Measurements from ENCODE around the gene COL20A1.
"Not testable (repeated sequence)": the region's sequence is repeated elsewhere in the genome, so short reads cannot be mapped to it uniquely, and the experiment has no call there.

DNA sequence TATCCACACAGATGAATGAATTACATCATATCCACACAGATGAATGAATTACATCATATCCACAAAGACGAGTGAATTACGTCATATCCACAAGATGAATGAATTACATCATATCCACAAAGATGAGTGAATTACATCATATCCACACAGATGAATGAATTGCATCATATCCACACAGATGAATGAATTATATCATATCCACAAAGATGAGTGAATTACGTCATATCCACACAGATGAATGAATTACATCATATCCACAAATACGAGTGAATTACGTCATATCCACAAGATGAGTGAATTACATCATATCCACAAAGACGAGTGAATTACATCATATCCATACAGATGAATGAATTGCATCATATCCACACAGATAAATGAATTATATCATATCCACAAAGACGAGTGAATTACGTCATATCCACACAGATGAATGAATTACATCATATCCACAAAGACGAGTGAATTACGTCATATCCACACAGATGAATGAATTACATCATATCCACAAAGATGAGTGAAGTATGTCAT is 47.2 kb downstream of the COL20A1 start:
- TF ChIP-seq EZH2 (IDR thresholded peaks at IDR 0.05; ENCODE audit: insufficient read depth, poor library complexity, severe bottlenecking); EZH2phosphoT487 (IDR thresholded peaks at IDR 0.05; ENCODE audit: insufficient read depth, low read depth): not testable (repeated sequence)
